ENCODE data around the gene CRLF2.

DNA sequence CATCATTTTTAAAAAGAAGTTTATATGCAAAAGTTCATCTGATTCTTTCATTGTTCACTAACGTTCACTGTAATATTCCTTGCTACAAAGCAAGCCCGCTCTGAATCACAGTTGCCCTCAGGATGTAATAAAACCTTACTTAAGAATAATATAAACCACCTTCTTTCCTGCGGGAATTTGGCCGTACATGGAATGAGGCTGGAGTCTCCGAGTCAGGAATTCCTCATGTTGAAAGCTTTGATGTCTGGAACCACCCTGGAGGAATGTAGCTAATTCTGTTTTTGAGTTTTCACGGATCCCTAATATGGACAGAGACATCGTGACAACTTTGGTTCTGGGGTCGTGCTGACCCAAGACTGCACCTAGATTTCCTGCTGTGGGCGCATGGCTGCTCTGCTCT lies 58.5 kb downstream of the CRLF2 start:
- TF ChIP-seq, protein P1, sequence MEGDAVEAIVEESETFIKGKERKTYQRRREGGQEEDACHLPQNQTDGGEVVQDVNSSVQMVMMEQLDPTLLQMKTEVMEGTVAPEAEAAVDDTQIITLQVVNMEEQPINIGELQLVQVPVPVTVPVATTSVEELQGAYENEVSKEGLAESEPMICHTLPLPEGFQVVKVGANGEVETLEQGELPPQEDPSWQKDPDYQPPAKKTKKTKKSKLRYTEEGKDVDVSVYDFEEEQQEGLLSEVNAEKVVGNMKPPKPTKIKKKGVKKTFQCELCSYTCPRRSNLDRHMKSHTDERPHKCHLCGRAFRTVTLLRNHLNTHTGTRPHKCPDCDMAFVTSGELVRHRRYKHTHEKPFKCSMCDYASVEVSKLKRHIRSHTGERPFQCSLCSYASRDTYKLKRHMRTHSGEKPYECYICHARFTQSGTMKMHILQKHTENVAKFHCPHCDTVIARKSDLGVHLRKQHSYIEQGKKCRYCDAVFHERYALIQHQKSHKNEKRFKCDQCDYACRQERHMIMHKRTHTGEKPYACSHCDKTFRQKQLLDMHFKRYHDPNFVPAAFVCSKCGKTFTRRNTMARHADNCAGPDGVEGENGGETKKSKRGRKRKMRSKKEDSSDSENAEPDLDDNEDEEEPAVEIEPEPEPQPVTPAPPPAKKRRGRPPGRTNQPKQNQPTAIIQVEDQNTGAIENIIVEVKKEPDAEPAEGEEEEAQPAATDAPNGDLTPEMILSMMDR (IDR thresholded peaks at IDR 0.05 in 2 of 3, conservative IDR thresholded peaks at IDR 0.05 in 1 of 3; ENCODE audit: borderline replicate concordance in 1 of 3, insufficient read depth in 1 of 3, low read depth in 2 of 3, low read length in 2 of 3) = no peak
- TF ChIP-seq EZH2 (IDR thresholded peaks at IDR 0.05) (no peak), YY1 (IDR thresholded peaks at IDR 0.05; ENCODE audit: extremely low read depth, insufficient replicate concordance, low read depth, low read length) (no peak), CBX3 (IDR thresholded peaks at IDR 0.05; ENCODE audit: low read depth) (no peak), REST (IDR thresholded peaks at IDR 0.05; ENCODE audit: low read depth) (no peak), SP1 (IDR thresholded peaks at IDR 0.05; ENCODE audit: low read depth) (no peak), MAX (IDR thresholded peaks at IDR 0.05) (no peak), FOSL1 (IDR thresholded peaks at IDR 0.05; ENCODE audit: low read depth) (no peak), JUND (IDR thresholded peaks at IDR 0.05) (no peak), ELF1 (IDR thresholded peaks at IDR 0.05; ENCODE audit: borderline replicate concordance, low read depth) (no peak), RAD21 (IDR thresholded peaks at IDR 0.05; ENCODE audit: low read depth) (no peak), CEBPB (IDR thresholded peaks at IDR 0.05; ENCODE audit: low read depth) (no peak)
